Measurements from ENCODE around the gene PLXNA4.

DNA sequence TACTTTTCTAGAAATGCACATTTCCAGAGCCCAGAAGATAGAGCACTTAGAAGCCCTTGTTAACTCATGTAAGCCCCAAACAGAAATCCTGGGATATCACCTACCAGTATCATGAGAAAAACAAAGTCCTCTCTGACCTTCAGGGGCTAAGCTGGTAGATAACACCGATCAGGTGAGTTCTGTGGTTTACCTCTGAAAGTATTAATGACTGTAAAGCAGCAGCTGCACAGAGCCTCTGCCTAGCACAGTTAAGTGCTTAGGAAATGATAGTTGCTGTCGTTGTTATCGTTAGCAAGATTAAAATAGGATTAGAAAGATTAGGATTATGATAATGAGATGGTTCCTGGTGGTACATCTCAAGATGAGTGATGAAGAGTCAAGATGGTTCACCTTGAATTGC is 64.9 kb downstream of the PLXNA4 start:
- TF ChIP-seq, protein P1, sequence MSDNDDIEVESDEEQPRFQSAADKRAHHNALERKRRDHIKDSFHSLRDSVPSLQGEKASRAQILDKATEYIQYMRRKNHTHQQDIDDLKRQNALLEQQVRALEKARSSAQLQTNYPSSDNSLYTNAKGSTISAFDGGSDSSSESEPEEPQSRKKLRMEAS (IDR thresholded peaks at IDR 0.05), result no peak
- TF ChIP-seq, protein P2, sequence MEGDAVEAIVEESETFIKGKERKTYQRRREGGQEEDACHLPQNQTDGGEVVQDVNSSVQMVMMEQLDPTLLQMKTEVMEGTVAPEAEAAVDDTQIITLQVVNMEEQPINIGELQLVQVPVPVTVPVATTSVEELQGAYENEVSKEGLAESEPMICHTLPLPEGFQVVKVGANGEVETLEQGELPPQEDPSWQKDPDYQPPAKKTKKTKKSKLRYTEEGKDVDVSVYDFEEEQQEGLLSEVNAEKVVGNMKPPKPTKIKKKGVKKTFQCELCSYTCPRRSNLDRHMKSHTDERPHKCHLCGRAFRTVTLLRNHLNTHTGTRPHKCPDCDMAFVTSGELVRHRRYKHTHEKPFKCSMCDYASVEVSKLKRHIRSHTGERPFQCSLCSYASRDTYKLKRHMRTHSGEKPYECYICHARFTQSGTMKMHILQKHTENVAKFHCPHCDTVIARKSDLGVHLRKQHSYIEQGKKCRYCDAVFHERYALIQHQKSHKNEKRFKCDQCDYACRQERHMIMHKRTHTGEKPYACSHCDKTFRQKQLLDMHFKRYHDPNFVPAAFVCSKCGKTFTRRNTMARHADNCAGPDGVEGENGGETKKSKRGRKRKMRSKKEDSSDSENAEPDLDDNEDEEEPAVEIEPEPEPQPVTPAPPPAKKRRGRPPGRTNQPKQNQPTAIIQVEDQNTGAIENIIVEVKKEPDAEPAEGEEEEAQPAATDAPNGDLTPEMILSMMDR (IDR thresholded peaks at IDR 0.05; ENCODE audit: low read depth, low read length, missing input control), result no peak
- TF ChIP-seq RXRA (IDR thresholded peaks at IDR 0.05) (no peak), SP1 (IDR thresholded peaks at IDR 0.05) (no peak)
